IPS DF 6.9 (cell line): Measurements from ENCODE around the gene CRYBG1.

Source experiments
- DNase-seq: peaks from one replicate; pipeline ENCODE4 v3.0.0-alpha.2; 2013; ENCODE audit warnings: low read depth, low spot score
- H3K27ac ChIP-seq: one replicate; pipeline ENCODE4 v1.5.1; 2013; ENCODE audit warnings: low read length, control low read depth
- H3K27me3 ChIP-seq: 2 replicates; pipeline ENCODE4 v1.6.1; 2013; ENCODE audit warnings: mild to moderate bottlenecking, low read length; ENCODE audit not compliant: control insufficient read depth, insufficient read depth
- H3K36me3 ChIP-seq: 2 replicates; pipeline ENCODE4 v1.6.1; 2013; ENCODE audit warnings: low read length; ENCODE audit not compliant: control insufficient read depth, insufficient read depth
- H3K4me1 ChIP-seq: 2 replicates; pipeline ENCODE4 v1.6.1; 2013; ENCODE audit warnings: low read length; ENCODE audit not compliant: control insufficient read depth, insufficient read depth
- H3K4me3 ChIP-seq: 2 replicates; pipeline ENCODE4 v1.5.1; 2013; ENCODE audit warnings: mild to moderate bottlenecking, low read length
- H3K9me3 ChIP-seq: 2 replicates; pipeline ENCODE4 v1.6.1; 2013; ENCODE audit warnings: low read length, inconsistent platforms; ENCODE audit not compliant: control insufficient read depth, insufficient read depth
- WGBS: extraction: QIAGEN DNeasy Blood & Tissue Kit; methylation state at CpG from one replicate; pipeline ENCODE4 v1.1.7; 2013; ENCODE audit warnings: mixed read lengths, missing lambda C conversion rate; ENCODE audit not compliant: insufficient read length, insufficient coverage; 5-methylcytosine and 5-hydroxymethylcytosine counted together

CRYBG1 gene

GRCh38 chr6:106334646-106335448 is 25.7 kb upstream of the CRYBG1 start:
- H3K4me1 ChIP-seq = no peaks in the 10 kb centered on the region
- no CpG with 5 or more reads among the region's 5 CpGs for WGBS
- H3K27ac ChIP-seq = no peak overlapping the region
- no peak overlapping the region for H3K4me3 ChIP-seq
- no peaks in the 10 kb centered on the region for H3K27me3 ChIP-seq
- no peaks in the 10 kb centered on the region for H3K9me3 ChIP-seq
- DNase-seq = peak; percentile 45
- no peaks in the 10 kb centered on the region for H3K36me3 ChIP-seq

GRCh38 chr6:106339334-106340029 is 21.0 kb upstream of the CRYBG1 start:
- no CpG with 5 or more reads among the region's 9 CpGs for WGBS
- no peaks in the 10 kb centered on the region for H3K36me3 ChIP-seq
- no peaks in the 10 kb centered on the region for H3K4me1 ChIP-seq
- no peak overlapping the region for H3K4me3 ChIP-seq
- no peak overlapping the region for H3K27ac ChIP-seq
- no peaks in the 10 kb centered on the region for H3K27me3 ChIP-seq
- DNase-seq = peak; percentile 54
- no peaks in the 10 kb centered on the region for H3K9me3 ChIP-seq

GRCh38 chr6:106347219-106347618 is 13.3 kb upstream of the CRYBG1 start:
- H3K27me3 ChIP-seq = no peaks in the 10 kb centered on the region
- no peak overlapping the region for H3K27ac ChIP-seq
- no peak for DNase-seq
- WGBS = no CpG with 5 or more reads among the region's 1 CpG
- no peaks in the 10 kb centered on the region for H3K36me3 ChIP-seq
- no peak overlapping the region for H3K4me3 ChIP-seq
- H3K9me3 ChIP-seq = no peaks in the 10 kb centered on the region
- no peaks in the 10 kb centered on the region for H3K4me1 ChIP-seq

GRCh38 chr6:106356378-106356777 is 4.1 kb upstream of the CRYBG1 start:
- WGBS = no CpG with 5 or more reads among the region's 1 CpG
- H3K9me3 ChIP-seq = no peaks in the 10 kb centered on the region
- H3K36me3 ChIP-seq = no peaks in the 10 kb centered on the region
- DNase-seq = no peak
- no peak overlapping the region for H3K4me3 ChIP-seq
- no peak overlapping the region for H3K27ac ChIP-seq
- no peaks in the 10 kb centered on the region for H3K4me1 ChIP-seq
- H3K27me3 ChIP-seq = no peaks in the 10 kb centered on the region

- H3K36me3 ChIP-seq = no peaks in the 10 kb centered on the region
- H3K4me1 ChIP-seq = no peaks in the 10 kb centered on the region
- no CpG with 5 or more reads among the region's 12 CpGs for WGBS
- peak overlapping the region; percentile 20; the same call in 1 of the 2 replicates for H3K4me3 ChIP-seq
- no peak for DNase-seq
- no peak overlapping the region for H3K27ac ChIP-seq
- no peaks in the 10 kb centered on the region for H3K9me3 ChIP-seq
- no peaks in the 10 kb centered on the region for H3K27me3 ChIP-seq
Observed at GRCh38 chr6:106359959-106360409, 533 bp upstream of the CRYBG1 start.

GRCh38 chr6:106360989-106361430 is 493 bp downstream of the CRYBG1 start:
- Histone ChIP-seq H3K27ac (no peak overlapping the region), H3K27me3 (no peaks in the 10 kb centered on the region), H3K4me1 (no peaks in the 10 kb centered on the region), H3K9me3 (no peaks in the 10 kb centered on the region), H3K36me3 (no peaks in the 10 kb centered on the region), H3K4me3 (peak overlapping the region; percentile 55)
- WGBS = no CpG with 5 or more reads among the region's 31 CpGs
- DNase-seq = peak; percentile 7

GRCh38 chr6:106363401-106364138 is 3.1 kb downstream of the CRYBG1 start:
- Histone ChIP-seq H3K4me3 (no peak overlapping the region), H3K27ac (no peak overlapping the region), H3K27me3 (no peaks in the 10 kb centered on the region), H3K4me1 (no peaks in the 10 kb centered on the region), H3K36me3 (no peaks in the 10 kb centered on the region), H3K9me3 (no peaks in the 10 kb centered on the region)
- no peak for DNase-seq
- no CpG with 5 or more reads among the region's 3 CpGs for WGBS

GRCh38 chr6:106369739-106370138 is 9.2 kb downstream of the CRYBG1 start:
- H3K27me3 ChIP-seq = no peaks in the 10 kb centered on the region
- no peaks in the 10 kb centered on the region for H3K4me1 ChIP-seq
- WGBS = no CpG with 5 or more reads among the region's 2 CpGs
- H3K27ac ChIP-seq = no peak overlapping the region
- H3K4me3 ChIP-seq = no peak overlapping the region
- no peak for DNase-seq
- no peaks in the 10 kb centered on the region for H3K36me3 ChIP-seq
- H3K9me3 ChIP-seq = no peaks in the 10 kb centered on the region

- no peaks in the 10 kb centered on the region for H3K4me1 ChIP-seq
- DNase-seq = no peak
- H3K4me3 ChIP-seq = no peak overlapping the region
- no peaks in the 10 kb centered on the region for H3K27me3 ChIP-seq
- H3K36me3 ChIP-seq = no peaks in the 10 kb centered on the region
- no peaks in the 10 kb centered on the region for H3K9me3 ChIP-seq
- no peak overlapping the region for H3K27ac ChIP-seq
- no CpG with 5 or more reads among the region's 1 CpG for WGBS
Observed at GRCh38 chr6:106370639-106371038, 10.1 kb downstream of the CRYBG1 start.

GRCh38 chr6:106372838-106373501 is 12.5 kb downstream of the CRYBG1 start:
- Histone ChIP-seq H3K4me1 (no peaks in the 10 kb centered on the region), H3K36me3 (no peaks in the 10 kb centered on the region), H3K27me3 (no peaks in the 10 kb centered on the region), H3K27ac (no peak overlapping the region), H3K4me3 (no peak overlapping the region), H3K9me3 (no peaks in the 10 kb centered on the region)
- no CpG with 5 or more reads among the region's 4 CpGs for WGBS
- DNase-seq = no peak
